ENCODE measurements around the gene CFAP107.

Gene CFAP107

GRCh38 chr1:12730156-12730555, 15.8 kb upstream of the CFAP107 start:
- no peak for TF ChIP-seq REST (IDR thresholded peaks at IDR 0.05; ENCODE audit: insufficient read depth in 1 of 2, low read depth in 2 of 2, low read length in 2 of 2)
- TF ChIP-seq SIN3A (IDR thresholded peaks at IDR 0.05; ENCODE audit: borderline replicate concordance, insufficient read depth, low read length) = no peak
- TF ChIP-seq TAF1 (IDR thresholded peaks at IDR 0.05; ENCODE audit: borderline replicate concordance, insufficient read depth, low read length) = no peak
- no peak for TF ChIP-seq FOXP2 (optimal IDR thresholded peaks at IDR 0.05; ENCODE audit: borderline replicate concordance, extremely low read depth, extremely low read length, insufficient read depth)
- no peak for TF ChIP-seq POLR2AphosphoS5 (IDR thresholded peaks at IDR 0.05; ENCODE audit: low read depth, low read length)

DNA sequence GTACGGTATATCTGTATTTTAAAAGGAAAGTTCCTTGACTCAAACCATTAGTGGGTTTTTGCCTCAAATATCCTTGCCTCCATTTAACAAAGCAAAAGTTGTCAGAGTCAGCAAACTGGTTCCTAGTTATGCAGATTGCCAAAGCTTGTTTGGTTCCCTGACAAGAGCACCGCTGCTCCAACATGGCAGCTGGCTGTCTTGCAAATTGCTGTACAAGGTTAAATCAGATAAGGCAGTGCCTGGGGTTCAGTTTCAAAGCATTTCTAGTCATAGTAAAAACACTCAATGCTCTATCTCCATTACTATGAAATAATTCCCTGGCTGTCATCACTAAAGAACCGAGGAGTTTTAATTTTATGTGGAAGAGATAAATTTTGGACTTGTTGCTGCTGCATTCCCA, 11.3 kb upstream of the CFAP107 start:
- no peak for TF ChIP-seq POLR2AphosphoS5 (IDR thresholded peaks at IDR 0.05; ENCODE audit: low read depth, low read length)
- TF ChIP-seq SIN3A (IDR thresholded peaks at IDR 0.05; ENCODE audit: borderline replicate concordance, insufficient read depth, low read length) = no peak
- no peak for TF ChIP-seq TAF1 (IDR thresholded peaks at IDR 0.05; ENCODE audit: borderline replicate concordance, insufficient read depth, low read length)
- no peak for TF ChIP-seq REST (IDR thresholded peaks at IDR 0.05; ENCODE audit: insufficient read depth in 1 of 2, low read depth in 2 of 2, low read length in 2 of 2)
- TF ChIP-seq FOXP2 (optimal IDR thresholded peaks at IDR 0.05; ENCODE audit: borderline replicate concordance, extremely low read depth, extremely low read length, insufficient read depth) = no peak

- TF ChIP-seq TAF1 (IDR thresholded peaks at IDR 0.05; ENCODE audit: borderline replicate concordance, insufficient read depth, low read length) = no peak
- TF ChIP-seq REST (IDR thresholded peaks at IDR 0.05; ENCODE audit: insufficient read depth in 1 of 2, low read depth in 2 of 2, low read length in 2 of 2) = no peak
- no peak for TF ChIP-seq FOXP2 (optimal IDR thresholded peaks at IDR 0.05; ENCODE audit: borderline replicate concordance, extremely low read depth, extremely low read length, insufficient read depth)
- no peak for TF ChIP-seq SIN3A (IDR thresholded peaks at IDR 0.05; ENCODE audit: borderline replicate concordance, insufficient read depth, low read length)
Measured at GRCh38 chr1:12738934-12739333, 7.1 kb upstream of the CFAP107 start.

- TF ChIP-seq POLR2AphosphoS5 (IDR thresholded peaks at IDR 0.05; ENCODE audit: low read depth, low read length) = no peak
- TF ChIP-seq REST (IDR thresholded peaks at IDR 0.05; ENCODE audit: insufficient read depth in 1 of 2, low read depth in 2 of 2, low read length in 2 of 2) = no peak
- no peak for TF ChIP-seq SIN3A (IDR thresholded peaks at IDR 0.05; ENCODE audit: borderline replicate concordance, insufficient read depth, low read length)
- no peak for TF ChIP-seq FOXP2 (optimal IDR thresholded peaks at IDR 0.05; ENCODE audit: borderline replicate concordance, extremely low read depth, extremely low read length, insufficient read depth)
- no peak for TF ChIP-seq TAF1 (IDR thresholded peaks at IDR 0.05; ENCODE audit: borderline replicate concordance, insufficient read depth, low read length)
Measured at GRCh38 chr1:12739613-12740012, 6.4 kb upstream of the CFAP107 start.

DNA sequence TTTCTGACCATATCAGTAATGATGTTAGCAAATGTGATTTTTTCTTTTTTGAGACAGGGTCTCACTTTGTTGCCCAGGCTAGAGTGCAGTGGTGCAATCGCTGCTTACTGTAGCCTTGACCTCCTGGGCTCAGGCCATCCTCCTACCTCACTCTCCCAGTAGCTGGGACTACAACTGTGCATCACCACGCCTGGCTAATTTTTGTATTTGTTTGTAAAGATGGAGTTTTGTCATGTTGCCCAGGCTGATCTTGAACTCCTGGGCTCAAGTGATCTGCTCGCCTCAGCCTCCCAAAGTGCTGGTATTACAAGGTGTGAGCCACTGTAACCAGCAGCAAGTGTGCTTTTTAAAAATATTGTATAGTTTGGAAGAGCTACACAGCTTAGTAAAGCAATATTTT, 4.1 kb upstream of the CFAP107 start:
- no peak for TF ChIP-seq SIN3A (IDR thresholded peaks at IDR 0.05; ENCODE audit: borderline replicate concordance, insufficient read depth, low read length)
